Measurements from ENCODE around the gene EDIL3. TPM values are rescaled to one million over a fixed set of nuclear protein-coding genes. Genes with fewer than 3 reads are reported as not detected.

The EDIL3 gene
- total and polyA plus RNA-seq, 7 donors: 3.5 to 57.3 (median 37.1) TPM

GRCh38 chr5:84113246-84114105 is 271.2 kb downstream of the EDIL3 start:
- Histone ChIP-seq H3K9me3 (no peaks in the 10 kb centered on the region), H3K4me1 (no peaks in the 10 kb centered on the region), H3K27ac (no peak overlapping the region), H3K4me3 (no peak overlapping the region), H3K36me3 (no peaks in the 10 kb centered on the region), H3K27me3 (no peaks in the 10 kb centered on the region)
- no peak for DNase-seq
- WGBS, 2 donors: 90 to 92% methylated on average over 6 of the region's 6 CpGs
- TF ChIP-seq CTCF (IDR thresholded peaks at IDR 0.05): no peak
- intact Hi-C loops (cut with DNase I): no loop called here

- H3K4me3 ChIP-seq: no peak overlapping the region
- no peak for TF ChIP-seq POLR2A (IDR thresholded peaks at IDR 0.05)
- TF ChIP-seq POLR2AphosphoS5 (IDR thresholded peaks at IDR 0.05): no peak
- no peak for TF ChIP-seq CTCF (IDR thresholded peaks at IDR 0.05)
- TF ChIP-seq EP300 (IDR thresholded peaks at IDR 0.05): no peak
Observed at GRCh38 chr5:84092738-84093137, 291.9 kb downstream of the EDIL3 start.

GRCh38 chr5:84091127-84091799 is 293.4 kb downstream of the EDIL3 start:
- H3K4me1 ChIP-seq: peaks cover 0 to 5% (median 0%) of the 10 kb centered on the region in 4 donors
- no peaks in the 10 kb centered on the region for H3K27me3 ChIP-seq
- TF ChIP-seq POLR2AphosphoS5 (IDR thresholded peaks at IDR 0.05): no peak
- no peak for TF ChIP-seq CTCF (IDR thresholded peaks at IDR 0.05)
- TF ChIP-seq EP300 (IDR thresholded peaks at IDR 0.05): no peak
- no peak for TF ChIP-seq POLR2A (IDR thresholded peaks at IDR 0.05)
- 77 to 79% methylated on average over 4 of the region's 4 CpGs for WGBS, 2 donors
- intact Hi-C loops (cut with DNase I): no loop called here
- no peak overlapping the region for H3K4me3 ChIP-seq
- H3K9me3 ChIP-seq: peaks cover 0 to 5% (median under 1%) of the 10 kb centered on the region in 4 donors
- DNase-seq: no peak
- H3K36me3 ChIP-seq: no peaks in the 10 kb centered on the region
- H3K27ac ChIP-seq: no peak overlapping the region

More at GRCh38 chr5:84092738-84093137, 291.9 kb downstream of the EDIL3 start:
- Histone ChIP-seq H3K27ac (no peak overlapping the region), H3K27me3 (no peaks in the 10 kb centered on the region), H3K36me3 (no peaks in the 10 kb centered on the region), H3K9me3 (peaks cover 0 to 5% (median 1%) of the 10 kb centered on the region in 4 donors), H3K4me1 (peaks cover 0 to 5% (median 0%) of the 10 kb centered on the region in 4 donors)
- 85% methylated on average over 3 of the region's 3 CpGs for WGBS, 2 donors
- no peak for DNase-seq
- intact Hi-C loops (cut with DNase I): no loop called here

- intact Hi-C loops (cut with DNase I): no loop called here
- peaks cover 0 to 5% (median 0%) of the 10 kb centered on the region in 4 donors for H3K4me1 ChIP-seq
- no peak overlapping the region for H3K4me3 ChIP-seq
- no peak overlapping the region for H3K27ac ChIP-seq
- H3K9me3 ChIP-seq: no peaks in the 10 kb centered on the region
- DNase-seq: no peak
- 65 to 77% methylated on average over 2 of the region's 2 CpGs for WGBS, 2 donors
- H3K36me3 ChIP-seq: no peaks in the 10 kb centered on the region
- H3K27me3 ChIP-seq: no peaks in the 10 kb centered on the region
- TF ChIP-seq CTCF (IDR thresholded peaks at IDR 0.05) (no peak), POLR2A (IDR thresholded peaks at IDR 0.05) (no peak), EP300 (IDR thresholded peaks at IDR 0.05) (no peak), POLR2AphosphoS5 (IDR thresholded peaks at IDR 0.05) (no peak)
Observed at GRCh38 chr5:84088996-84089395, 295.7 kb downstream of the EDIL3 start.

Data from sigmoid colon (tissue), 7 donors.